Endothelial cell of umbilical vein (primary cell): ENCODE measurements around the gene KCNG3.

ENCODE experiments used
- CTCF ChIP-seq, 2 donors: IDR thresholded peaks; 1 replicate in 1 of 2; 2 replicates in 1 of 2; pipeline ENCODE4 v1.5.1; 2011; ENCODE audit warnings: low read length in 2 of 2, mild to moderate bottlenecking in 2 of 2, moderate library complexity in 2 of 2, control low read depth in 1 of 2, inconsistent platforms in 1 of 2, low read depth in 1 of 2; ENCODE audit not compliant: insufficient read depth in 1 of 2; ENCODE audit errors: extremely low read depth in 1 of 2
- POLR2A ChIP-seq: IDR thresholded peaks from 2 replicates; pipeline ENCODE4 v1.6.1; 2012; ENCODE audit warnings: low read depth, mild to moderate bottlenecking, control low read depth, low read length

GRCh38 chr2:42458396-42458795 lies 35.4 kb downstream of the KCNG3 start:
- TF ChIP-seq CTCF (IDR thresholded peaks at IDR 0.05; ENCODE audit: extremely low read depth in 1 of 2, insufficient read depth in 1 of 2, low read depth in 1 of 2, low read length in 2 of 2): no peak
- no peak for TF ChIP-seq POLR2A
